Uterus (tissue), 2 donors: Measurements from ENCODE around the gene RRBP1.

Experiments
- CTCF ChIP-seq, 4 experiments: fragments of 200-600 bp in 2 of 4; fragments of 450-650 bp in 2 of 4; sonication (generic) in 2 of 4; IDR thresholded peaks; one replicate each; pipeline ENCODE4 v1.5.1; 2016 to 2019; ENCODE audit warnings: antibody characterized with exemption in 4 of 4, mild to moderate bottlenecking in 2 of 4, moderate library complexity in 1 of 4
- POLR2A ChIP-seq, 2 donors: fragments of 450-650 bp; IDR thresholded peaks; one replicate each; pipeline ENCODE4 v1.6.1; 2016; ENCODE audit warnings: antibody characterized with exemption in 2 of 2, mild to moderate bottlenecking in 1 of 2, moderate library complexity in 1 of 2

GRCh38 chr20:17731233-17731632, 49.2 kb upstream of the RRBP1 start:
- no peak for TF ChIP-seq CTCF (IDR thresholded peaks at IDR 0.05)
- no peak for TF ChIP-seq POLR2A (IDR thresholded peaks at IDR 0.05)
